Measurements from ENCODE around the gene EIF5. TPM values are rescaled to one million over a fixed set of nuclear protein-coding genes. Genes with fewer than 3 reads are reported as not detected.

EIF5 gene
- total RNA-seq, 1 donor from 2014 or later: 186 TPM

- TF ChIP-seq POLR2A (IDR thresholded peaks at IDR 0.05): no peak
- TF ChIP-seq CTCF (IDR thresholded peaks at IDR 0.05): no peak
- TF ChIP-seq POLR2AphosphoS5 (IDR thresholded peaks at IDR 0.05; ENCODE audit: insufficient read depth in 1 of 2, low read depth in 1 of 2): no peak
- Histone ChIP-seq H3K27ac (no peak overlapping the region), H3K4me1 (no peaks in the 10 kb centered on the region), H3K9me3 (no peaks in the 10 kb centered on the region), H3K27me3 (no peaks in the 10 kb centered on the region), H3K36me3 (no peaks in the 10 kb centered on the region), H3K4me3 (no peak overlapping the region)
- no peak for DNase-seq (ENCODE audit: extremely low spot score in 2 of 2)
- intact Hi-C loops (cut with DNase I): no loop called here
Measured at GRCh38 chr14:103314496-103315277, 19.4 kb upstream of the EIF5 start.

GRCh38 chr14:103315351-103315911 lies 18.6 kb upstream of the EIF5 start:
- TF ChIP-seq POLR2A (IDR thresholded peaks at IDR 0.05): no peak
- no peak for TF ChIP-seq POLR2AphosphoS5 (IDR thresholded peaks at IDR 0.05; ENCODE audit: insufficient read depth in 1 of 2, low read depth in 1 of 2)
- no peak overlapping the region for H3K4me3 ChIP-seq
- DNase-seq (ENCODE audit: extremely low spot score in 2 of 2): no peak
- H3K36me3 ChIP-seq: no peaks in the 10 kb centered on the region
- H3K9me3 ChIP-seq: no peaks in the 10 kb centered on the region
- H3K27ac ChIP-seq: no peak overlapping the region
- no peaks in the 10 kb centered on the region for H3K27me3 ChIP-seq
- intact Hi-C loops (cut with DNase I): no loop called here
- H3K4me1 ChIP-seq: no peaks in the 10 kb centered on the region

GRCh38 chr14:103315941-103316340 lies 18.1 kb upstream of the EIF5 start:
- H3K27me3 ChIP-seq: no peaks in the 10 kb centered on the region
- no peaks in the 10 kb centered on the region for H3K9me3 ChIP-seq
- H3K36me3 ChIP-seq: no peaks in the 10 kb centered on the region
- no peak overlapping the region for H3K27ac ChIP-seq
- H3K4me3 ChIP-seq: no peak overlapping the region
- DNase-seq (ENCODE audit: extremely low spot score in 2 of 2): no peak
- no peaks in the 10 kb centered on the region for H3K4me1 ChIP-seq
- TF ChIP-seq CTCF (IDR thresholded peaks at IDR 0.05) (no peak), POLR2AphosphoS5 (IDR thresholded peaks at IDR 0.05; ENCODE audit: insufficient read depth in 1 of 2, low read depth in 1 of 2) (no peak), POLR2A (IDR thresholded peaks at IDR 0.05) (no peak)
- intact Hi-C loops (cut with DNase I): no loop called here

GRCh38 chr14:103316721-103317121 lies 17.3 kb upstream of the EIF5 start:
- Histone ChIP-seq H3K27ac (no peak overlapping the region), H3K36me3 (no peaks in the 10 kb centered on the region), H3K27me3 (no peaks in the 10 kb centered on the region), H3K4me1 (no peaks in the 10 kb centered on the region), H3K4me3 (no peak overlapping the region), H3K9me3 (no peaks in the 10 kb centered on the region)
- TF ChIP-seq CTCF (IDR thresholded peaks at IDR 0.05) (no peak), POLR2A (IDR thresholded peaks at IDR 0.05) (no peak), POLR2AphosphoS5 (IDR thresholded peaks at IDR 0.05; ENCODE audit: insufficient read depth in 1 of 2, low read depth in 1 of 2) (no peak)
- intact Hi-C loops (cut with DNase I): no loop called here
- no peak for DNase-seq (ENCODE audit: extremely low spot score in 2 of 2)

- Histone ChIP-seq H3K36me3 (no peaks in the 10 kb centered on the region), H3K9me3 (no peaks in the 10 kb centered on the region), H3K4me3 (no peak overlapping the region), H3K27ac (no peak overlapping the region), H3K27me3 (no peaks in the 10 kb centered on the region), H3K4me1 (no peaks in the 10 kb centered on the region)
- DNase-seq (ENCODE audit: extremely low spot score in 2 of 2): no peak
- intact Hi-C loops (cut with DNase I): no loop called here
- no peak for TF ChIP-seq POLR2AphosphoS5 (IDR thresholded peaks at IDR 0.05; ENCODE audit: insufficient read depth in 1 of 2, low read depth in 1 of 2)
- no peak for TF ChIP-seq CTCF (IDR thresholded peaks at IDR 0.05)
- TF ChIP-seq POLR2A (IDR thresholded peaks at IDR 0.05): no peak
Measured at GRCh38 chr14:103317251-103317650, 16.8 kb upstream of the EIF5 start.
